Measurements from ENCODE around the gene NR2F1-AS1.

The NR2F1-AS1 gene

GRCh38 chr5:93433422-93433821 lies 147.6 kb downstream of the NR2F1-AS1 start:
- Mint-ChIP-seq H3K36me3 (ENCODE audit: low read depth) (no peaks in the 10 kb centered on the region), H3K27me3 (ENCODE audit: low read depth) (no peaks in the 10 kb centered on the region), H3K4me3 (no peak overlapping the region), H3K4me1 (ENCODE audit: low read depth) (no peaks in the 10 kb centered on the region), H3K9me3 (no peaks in the 10 kb centered on the region), H3K27ac (no peak overlapping the region)
- no peak for DNase-seq (ENCODE audit: low spot score)

- H3K27ac Mint-ChIP-seq, result no peak overlapping the region
- no peaks in the 10 kb centered on the region for H3K36me3 Mint-ChIP-seq (ENCODE audit: low read depth)
- no peaks in the 10 kb centered on the region for H3K27me3 Mint-ChIP-seq (ENCODE audit: low read depth)
- H3K4me3 Mint-ChIP-seq, result no peak overlapping the region
- no peaks in the 10 kb centered on the region for H3K4me1 Mint-ChIP-seq (ENCODE audit: low read depth)
- DNase-seq (ENCODE audit: low spot score), result no peak
- no peaks in the 10 kb centered on the region for H3K9me3 Mint-ChIP-seq
Measured at GRCh38 chr5:93431250-93431649, 149.8 kb downstream of the NR2F1-AS1 start.

- no peak overlapping the region for H3K27ac Mint-ChIP-seq
- H3K4me3 Mint-ChIP-seq, result no peak overlapping the region
- no peaks in the 10 kb centered on the region for H3K9me3 Mint-ChIP-seq
- no peaks in the 10 kb centered on the region for H3K4me1 Mint-ChIP-seq (ENCODE audit: low read depth)
- H3K27me3 Mint-ChIP-seq (ENCODE audit: low read depth), result no peaks in the 10 kb centered on the region
- no peaks in the 10 kb centered on the region for H3K36me3 Mint-ChIP-seq (ENCODE audit: low read depth)
- no peak for DNase-seq (ENCODE audit: low spot score)
Measured at GRCh38 chr5:93430673-93431199, 150.3 kb downstream of the NR2F1-AS1 start.

GRCh38 chr5:93430118-93430517 lies 150.9 kb downstream of the NR2F1-AS1 start:
- no peaks in the 10 kb centered on the region for H3K9me3 Mint-ChIP-seq
- H3K27me3 Mint-ChIP-seq (ENCODE audit: low read depth), result no peaks in the 10 kb centered on the region
- no peak overlapping the region for H3K4me3 Mint-ChIP-seq

GRCh38 chr5:93428868-93429267 lies 152.2 kb downstream of the NR2F1-AS1 start:
- no peak overlapping the region for H3K4me3 Mint-ChIP-seq
- DNase-seq (ENCODE audit: low spot score), result no peak
- H3K27ac Mint-ChIP-seq, result no peak overlapping the region
- H3K9me3 Mint-ChIP-seq, result no peaks in the 10 kb centered on the region
- H3K4me1 Mint-ChIP-seq (ENCODE audit: low read depth), result no peaks in the 10 kb centered on the region
- no peaks in the 10 kb centered on the region for H3K36me3 Mint-ChIP-seq (ENCODE audit: low read depth)
- no peaks in the 10 kb centered on the region for H3K27me3 Mint-ChIP-seq (ENCODE audit: low read depth)

More at GRCh38 chr5:93430118-93430517, 150.9 kb downstream of the NR2F1-AS1 start:
- Mint-ChIP-seq H3K4me1 (ENCODE audit: low read depth) (no peaks in the 10 kb centered on the region), H3K27ac (no peak overlapping the region), H3K36me3 (ENCODE audit: low read depth) (no peaks in the 10 kb centered on the region)
- no peak for DNase-seq (ENCODE audit: low spot score)

GRCh38 chr5:93427316-93427715 lies 153.7 kb downstream of the NR2F1-AS1 start:
- H3K4me3 Mint-ChIP-seq, result no peak overlapping the region
- no peak for DNase-seq (ENCODE audit: low spot score)
- no peak overlapping the region for H3K27ac Mint-ChIP-seq
- no peaks in the 10 kb centered on the region for H3K4me1 Mint-ChIP-seq (ENCODE audit: low read depth)
- H3K36me3 Mint-ChIP-seq (ENCODE audit: low read depth), result no peaks in the 10 kb centered on the region
- no peaks in the 10 kb centered on the region for H3K27me3 Mint-ChIP-seq (ENCODE audit: low read depth)
- no peaks in the 10 kb centered on the region for H3K9me3 Mint-ChIP-seq

GRCh38 chr5:93425096-93425495 lies 155.9 kb downstream of the NR2F1-AS1 start:
- H3K27ac Mint-ChIP-seq, result no peak overlapping the region
- no peaks in the 10 kb centered on the region for H3K36me3 Mint-ChIP-seq (ENCODE audit: low read depth)
- no peaks in the 10 kb centered on the region for H3K4me1 Mint-ChIP-seq (ENCODE audit: low read depth)
- DNase-seq (ENCODE audit: low spot score), result no peak
- H3K9me3 Mint-ChIP-seq, result no peaks in the 10 kb centered on the region
- H3K4me3 Mint-ChIP-seq, result no peak overlapping the region
- no peaks in the 10 kb centered on the region for H3K27me3 Mint-ChIP-seq (ENCODE audit: low read depth)

- Mint-ChIP-seq H3K9me3 (no peaks in the 10 kb centered on the region), H3K27ac (no peak overlapping the region), H3K4me1 (ENCODE audit: low read depth) (no peaks in the 10 kb centered on the region), H3K36me3 (ENCODE audit: low read depth) (no peaks in the 10 kb centered on the region), H3K4me3 (no peak overlapping the region), H3K27me3 (ENCODE audit: low read depth) (no peaks in the 10 kb centered on the region)
- DNase-seq (ENCODE audit: low spot score), result no peak
Measured at GRCh38 chr5:93423300-93423699, 157.7 kb downstream of the NR2F1-AS1 start.

- H3K27ac Mint-ChIP-seq, result no peak overlapping the region
- DNase-seq (ENCODE audit: low spot score), result no peak
- H3K27me3 Mint-ChIP-seq (ENCODE audit: low read depth), result no peaks in the 10 kb centered on the region
- H3K4me1 Mint-ChIP-seq (ENCODE audit: low read depth), result no peaks in the 10 kb centered on the region
- no peaks in the 10 kb centered on the region for H3K9me3 Mint-ChIP-seq
- no peak overlapping the region for H3K4me3 Mint-ChIP-seq
- no peaks in the 10 kb centered on the region for H3K36me3 Mint-ChIP-seq (ENCODE audit: low read depth)
Measured at GRCh38 chr5:93422652-93423280, 158.3 kb downstream of the NR2F1-AS1 start.

- Mint-ChIP-seq H3K4me1 (ENCODE audit: low read depth) (no peaks in the 10 kb centered on the region), H3K9me3 (no peaks in the 10 kb centered on the region), H3K4me3 (no peak overlapping the region), H3K27ac (no peak overlapping the region), H3K27me3 (ENCODE audit: low read depth) (no peaks in the 10 kb centered on the region), H3K36me3 (ENCODE audit: low read depth) (no peaks in the 10 kb centered on the region)
- no peak for DNase-seq (ENCODE audit: low spot score)
Measured at GRCh38 chr5:93421987-93422401, 159.0 kb downstream of the NR2F1-AS1 start.

- Mint-ChIP-seq H3K4me1 (ENCODE audit: low read depth) (no peaks in the 10 kb centered on the region), H3K4me3 (no peak overlapping the region), H3K27ac (no peak overlapping the region), H3K27me3 (ENCODE audit: low read depth) (no peaks in the 10 kb centered on the region), H3K36me3 (ENCODE audit: low read depth) (no peaks in the 10 kb centered on the region), H3K9me3 (no peaks in the 10 kb centered on the region)
- no peak for DNase-seq (ENCODE audit: low spot score)
Measured at GRCh38 chr5:93421468-93421867, 159.6 kb downstream of the NR2F1-AS1 start.

GRCh38 chr5:93417490-93417889 lies 163.5 kb downstream of the NR2F1-AS1 start:
- no peak overlapping the region for H3K4me3 Mint-ChIP-seq

GRCh38 chr5:93415819-93416218 lies 165.2 kb downstream of the NR2F1-AS1 start:
- no peaks in the 10 kb centered on the region for H3K36me3 Mint-ChIP-seq (ENCODE audit: low read depth)
- no peak overlapping the region for H3K4me3 Mint-ChIP-seq
- no peak overlapping the region for H3K27ac Mint-ChIP-seq
- no peaks in the 10 kb centered on the region for H3K9me3 Mint-ChIP-seq
- no peak for DNase-seq (ENCODE audit: low spot score)
- no peaks in the 10 kb centered on the region for H3K4me1 Mint-ChIP-seq (ENCODE audit: low read depth)
- H3K27me3 Mint-ChIP-seq (ENCODE audit: low read depth), result no peaks in the 10 kb centered on the region

More at GRCh38 chr5:93417490-93417889, 163.5 kb downstream of the NR2F1-AS1 start:
- Mint-ChIP-seq H3K9me3 (no peaks in the 10 kb centered on the region), H3K27ac (no peak overlapping the region), H3K36me3 (ENCODE audit: low read depth) (no peaks in the 10 kb centered on the region), H3K27me3 (ENCODE audit: low read depth) (no peaks in the 10 kb centered on the region), H3K4me1 (ENCODE audit: low read depth) (no peaks in the 10 kb centered on the region)
- no peak for DNase-seq (ENCODE audit: low spot score)

GRCh38 chr5:93411716-93412115 lies 169.3 kb downstream of the NR2F1-AS1 start:
- no peaks in the 10 kb centered on the region for H3K9me3 Mint-ChIP-seq
- no peak overlapping the region for H3K27ac Mint-ChIP-seq
- no peaks in the 10 kb centered on the region for H3K27me3 Mint-ChIP-seq (ENCODE audit: low read depth)
- no peaks in the 10 kb centered on the region for H3K4me1 Mint-ChIP-seq (ENCODE audit: low read depth)
- no peak overlapping the region for H3K4me3 Mint-ChIP-seq
- no peak for DNase-seq (ENCODE audit: low spot score)
- H3K36me3 Mint-ChIP-seq (ENCODE audit: low read depth), result no peaks in the 10 kb centered on the region

GRCh38 chr5:93409691-93410090 lies 171.3 kb downstream of the NR2F1-AS1 start:
- H3K4me1 Mint-ChIP-seq (ENCODE audit: low read depth), result no peaks in the 10 kb centered on the region
- no peak overlapping the region for H3K27ac Mint-ChIP-seq
- no peak for DNase-seq (ENCODE audit: low spot score)
- H3K9me3 Mint-ChIP-seq, result no peaks in the 10 kb centered on the region
- H3K36me3 Mint-ChIP-seq (ENCODE audit: low read depth), result no peaks in the 10 kb centered on the region
- no peaks in the 10 kb centered on the region for H3K27me3 Mint-ChIP-seq (ENCODE audit: low read depth)
- no peak overlapping the region for H3K4me3 Mint-ChIP-seq

Measured in T-helper 2 cell treated with Interferon-gamma antibody and Interleukin-4, amounts not matched to agents 5 μg/mL and 100 μg/mL, for 36 hours (primary cell).